ENCODE measurements around the gene SPDYE3. TPM values are rescaled to one million over a fixed set of nuclear protein-coding genes. Genes with fewer than 3 reads are reported as not detected.
"Not testable (repeated sequence)": the region's sequence is repeated elsewhere in the genome, so short reads cannot be mapped to it uniquely, and the experiment has no call there.

Gene SPDYE3
- total RNA-seq, 1 experiment from 2014 or later = not detected

DNA sequence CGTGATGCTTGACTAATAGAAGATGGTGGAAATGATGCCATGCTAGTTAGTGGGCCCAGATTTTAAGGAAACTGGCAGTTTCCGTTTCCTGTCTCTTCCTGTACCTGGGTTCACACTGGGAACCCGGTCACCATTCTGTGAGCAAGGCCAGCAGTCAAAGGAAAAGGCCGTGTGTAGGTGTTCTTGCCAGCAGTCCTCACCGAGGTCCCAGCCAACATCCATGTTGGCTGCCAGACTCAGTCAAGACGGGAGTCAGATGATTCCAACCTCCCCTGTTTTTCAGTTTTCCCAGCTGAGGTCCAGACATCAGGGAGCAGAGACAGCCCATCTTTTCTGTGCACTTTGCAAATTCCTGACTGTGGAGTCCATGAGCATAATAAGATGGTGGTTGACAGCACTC is 35.3 kb downstream of the SPDYE3 start:
- H3K4me3 ChIP-seq (ENCODE audit: low read depth in 2 of 2, low read length in 2 of 2) = no peak overlapping the region
- no peaks in the 10 kb centered on the region for H3K9me3 ChIP-seq (ENCODE audit: control insufficient read depth, insufficient read depth, low read depth, low read length)
- no peaks in the 10 kb centered on the region for H3K27me3 ChIP-seq (ENCODE audit: control insufficient read depth, insufficient read depth, low read length)
- POLR2A ChIA-PET = no interaction called here
- BruUV-seq (replicated peaks) = no TSS peak
- peaks cover 26% of the 10 kb centered on the region for H3K36me3 ChIP-seq (ENCODE audit: control insufficient read depth, insufficient read depth, low read length)
- in situ Hi-C loops (cut with HindIII; ENCODE audit: low pct_unique_long_range_greater_than_20kb, low sequenced_read_pairs) (no loop called here), intact Hi-C loops (cut with micrococcal nuclease; ENCODE audit: unreplicated experiment) (no loop called here)
- no peak overlapping the region for H3K27ac ChIP-seq (ENCODE audit: low read length)
- H3K4me1 ChIP-seq (ENCODE audit: control insufficient read depth, insufficient read depth, low read length) = peaks cover 6% of the 10 kb centered on the region
- ATAC-seq = no peak
- TF ChIP-seq TCF7L2 (IDR thresholded peaks at IDR 0.05; ENCODE audit: low read depth, low read length) (no peak), SIN3A (IDR thresholded peaks at IDR 0.05; ENCODE audit: borderline replicate concordance, insufficient read depth, low read depth, low read length) (no peak), POLR2AphosphoS5 (IDR thresholded peaks at IDR 0.05; ENCODE audit: low read depth, low read length) (no peak)
- TF ChIP-seq, protein P1, sequence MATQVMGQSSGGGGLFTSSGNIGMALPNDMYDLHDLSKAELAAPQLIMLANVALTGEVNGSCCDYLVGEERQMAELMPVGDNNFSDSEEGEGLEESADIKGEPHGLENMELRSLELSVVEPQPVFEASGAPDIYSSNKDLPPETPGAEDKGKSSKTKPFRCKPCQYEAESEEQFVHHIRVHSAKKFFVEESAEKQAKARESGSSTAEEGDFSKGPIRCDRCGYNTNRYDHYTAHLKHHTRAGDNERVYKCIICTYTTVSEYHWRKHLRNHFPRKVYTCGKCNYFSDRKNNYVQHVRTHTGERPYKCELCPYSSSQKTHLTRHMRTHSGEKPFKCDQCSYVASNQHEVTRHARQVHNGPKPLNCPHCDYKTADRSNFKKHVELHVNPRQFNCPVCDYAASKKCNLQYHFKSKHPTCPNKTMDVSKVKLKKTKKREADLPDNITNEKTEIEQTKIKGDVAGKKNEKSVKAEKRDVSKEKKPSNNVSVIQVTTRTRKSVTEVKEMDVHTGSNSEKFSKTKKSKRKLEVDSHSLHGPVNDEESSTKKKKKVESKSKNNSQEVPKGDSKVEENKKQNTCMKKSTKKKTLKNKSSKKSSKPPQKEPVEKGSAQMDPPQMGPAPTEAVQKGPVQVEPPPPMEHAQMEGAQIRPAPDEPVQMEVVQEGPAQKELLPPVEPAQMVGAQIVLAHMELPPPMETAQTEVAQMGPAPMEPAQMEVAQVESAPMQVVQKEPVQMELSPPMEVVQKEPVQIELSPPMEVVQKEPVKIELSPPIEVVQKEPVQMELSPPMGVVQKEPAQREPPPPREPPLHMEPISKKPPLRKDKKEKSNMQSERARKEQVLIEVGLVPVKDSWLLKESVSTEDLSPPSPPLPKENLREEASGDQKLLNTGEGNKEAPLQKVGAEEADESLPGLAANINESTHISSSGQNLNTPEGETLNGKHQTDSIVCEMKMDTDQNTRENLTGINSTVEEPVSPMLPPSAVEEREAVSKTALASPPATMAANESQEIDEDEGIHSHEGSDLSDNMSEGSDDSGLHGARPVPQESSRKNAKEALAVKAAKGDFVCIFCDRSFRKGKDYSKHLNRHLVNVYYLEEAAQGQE (IDR thresholded peaks at IDR 0.05; ENCODE audit: insufficient read depth in 1 of 2, low read depth in 2 of 2, low read length in 1 of 2) = no peak
- TF ChIP-seq, protein P2, sequence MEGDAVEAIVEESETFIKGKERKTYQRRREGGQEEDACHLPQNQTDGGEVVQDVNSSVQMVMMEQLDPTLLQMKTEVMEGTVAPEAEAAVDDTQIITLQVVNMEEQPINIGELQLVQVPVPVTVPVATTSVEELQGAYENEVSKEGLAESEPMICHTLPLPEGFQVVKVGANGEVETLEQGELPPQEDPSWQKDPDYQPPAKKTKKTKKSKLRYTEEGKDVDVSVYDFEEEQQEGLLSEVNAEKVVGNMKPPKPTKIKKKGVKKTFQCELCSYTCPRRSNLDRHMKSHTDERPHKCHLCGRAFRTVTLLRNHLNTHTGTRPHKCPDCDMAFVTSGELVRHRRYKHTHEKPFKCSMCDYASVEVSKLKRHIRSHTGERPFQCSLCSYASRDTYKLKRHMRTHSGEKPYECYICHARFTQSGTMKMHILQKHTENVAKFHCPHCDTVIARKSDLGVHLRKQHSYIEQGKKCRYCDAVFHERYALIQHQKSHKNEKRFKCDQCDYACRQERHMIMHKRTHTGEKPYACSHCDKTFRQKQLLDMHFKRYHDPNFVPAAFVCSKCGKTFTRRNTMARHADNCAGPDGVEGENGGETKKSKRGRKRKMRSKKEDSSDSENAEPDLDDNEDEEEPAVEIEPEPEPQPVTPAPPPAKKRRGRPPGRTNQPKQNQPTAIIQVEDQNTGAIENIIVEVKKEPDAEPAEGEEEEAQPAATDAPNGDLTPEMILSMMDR (IDR thresholded peaks at IDR 0.05) = no peak
- no peak for DNase-seq (ENCODE audit: low read depth, low spot score)
- CTCF ChIA-PET = interaction anchor here (0.5 to 0.6 kb wide), 2 partner anchors 71 to 89 kb away, joined by 3 to 5 read pairs; no protein-coding TSS in a partner anchor

DNA sequence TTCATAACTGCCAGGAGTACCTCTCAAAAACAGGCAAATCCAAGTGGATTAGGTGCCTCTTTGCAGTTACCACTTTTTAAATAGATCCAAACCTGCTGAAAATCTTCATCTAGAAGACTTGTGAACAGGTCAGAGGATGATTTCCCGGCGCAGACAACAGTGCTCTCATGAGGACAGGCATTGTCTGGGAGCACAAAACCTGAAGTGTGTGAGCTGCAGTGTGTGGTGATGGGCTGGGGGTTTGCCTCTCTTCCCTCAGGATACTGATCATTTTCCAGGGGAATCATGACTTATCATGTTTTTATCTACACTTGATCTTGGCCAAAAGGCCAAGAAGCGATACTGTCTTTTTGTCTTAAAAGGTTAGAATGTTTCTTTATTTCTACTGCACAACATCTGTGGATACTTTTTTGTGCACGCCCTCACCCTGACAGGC is 36.6 kb downstream of the SPDYE3 start:
- H3K4me1 ChIP-seq (ENCODE audit: control insufficient read depth, insufficient read depth, low read length); intact Hi-C loops (cut with micrococcal nuclease; ENCODE audit: unreplicated experiment); H3K4me3 ChIP-seq (ENCODE audit: low read depth in 2 of 2, low read length in 2 of 2); POLR2A ChIA-PET; H3K9me3 ChIP-seq (ENCODE audit: control insufficient read depth, insufficient read depth, low read depth, low read length); H3K27me3 ChIP-seq (ENCODE audit: control insufficient read depth, insufficient read depth, low read length); in situ Hi-C loops (cut with HindIII; ENCODE audit: low pct_unique_long_range_greater_than_20kb, low sequenced_read_pairs); H3K27ac ChIP-seq (ENCODE audit: low read length); DNase-seq (ENCODE audit: low read depth, low spot score); BruUV-seq (replicated peaks): not testable (repeated sequence)
- H3K36me3 ChIP-seq (ENCODE audit: control insufficient read depth, insufficient read depth, low read length) = peaks cover 33% of the 10 kb centered on the region
- peak; percentile 45 for ATAC-seq
- CTCF ChIA-PET = interaction anchor here (0.7 kb wide), 1 partner anchor 48 kb away, joined by 5 read pairs; no protein-coding TSS in a partner anchor

DNA sequence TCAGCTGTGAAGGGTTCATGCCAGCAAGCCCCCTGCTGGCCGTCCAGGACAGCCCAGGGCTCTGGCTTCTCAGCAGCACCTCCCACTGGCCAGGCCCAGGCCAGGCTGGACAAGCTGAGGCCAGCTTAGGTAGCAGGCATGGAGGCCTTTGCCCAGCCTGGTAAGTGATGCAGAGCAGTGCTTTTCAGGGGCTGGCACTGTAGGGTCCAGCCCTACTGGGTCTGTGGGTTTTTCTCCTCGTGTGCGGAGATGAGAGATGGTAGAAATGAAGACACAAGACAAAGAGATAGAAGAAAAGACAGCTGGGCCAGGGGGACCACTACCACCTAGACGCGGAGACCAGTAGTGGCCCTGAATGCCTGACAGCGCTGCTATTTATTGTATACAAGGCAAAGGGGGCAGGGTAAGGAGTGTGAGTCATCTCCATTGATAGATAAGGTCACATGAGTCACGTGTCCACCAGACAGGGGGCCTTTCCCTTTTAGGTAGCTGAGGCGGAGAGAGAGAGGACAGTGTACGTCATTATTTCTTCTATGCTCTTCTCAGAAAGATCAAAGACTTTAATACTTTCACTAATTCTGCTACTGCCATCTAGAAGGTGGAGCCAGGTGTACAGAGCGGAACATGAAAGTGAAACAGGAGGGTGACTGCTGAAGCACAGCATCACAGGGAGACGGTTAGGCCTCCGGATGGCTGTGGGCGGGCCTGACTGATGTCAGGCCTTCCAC is 37.2 kb downstream of the SPDYE3 start:
- in situ Hi-C loops (cut with HindIII; ENCODE audit: low pct_unique_long_range_greater_than_20kb, low sequenced_read_pairs); H3K27me3 ChIP-seq (ENCODE audit: control insufficient read depth, insufficient read depth, low read length); POLR2A ChIA-PET; H3K27ac ChIP-seq (ENCODE audit: low read length); H3K4me1 ChIP-seq (ENCODE audit: control insufficient read depth, insufficient read depth, low read length); H3K9me3 ChIP-seq (ENCODE audit: control insufficient read depth, insufficient read depth, low read depth, low read length); intact Hi-C loops (cut with micrococcal nuclease; ENCODE audit: unreplicated experiment); H3K4me3 ChIP-seq (ENCODE audit: low read depth in 2 of 2, low read length in 2 of 2); DNase-seq (ENCODE audit: low read depth, low spot score); BruUV-seq (replicated peaks): not testable (repeated sequence)
- CTCF ChIA-PET = interaction anchor here (0.7 to 1.0 kb wide), 2 partner anchors 49 to 212 kb away, joined by 3 to 5 read pairs; no protein-coding TSS in a partner anchor
- H3K36me3 ChIP-seq (ENCODE audit: control insufficient read depth, insufficient read depth, low read length) = peaks cover 38% of the 10 kb centered on the region
- peak; percentile 98 for ATAC-seq
- TF ChIP-seq, protein P2 (IDR thresholded peaks at IDR 0.05) = peak; percentile 94
- 0 out of 2 replicates have a peak, but pooled peaks have one; percentile 14 for TF ChIP-seq TCF7L2 (IDR thresholded peaks at IDR 0.05; ENCODE audit: low read depth, low read length)

DNA sequence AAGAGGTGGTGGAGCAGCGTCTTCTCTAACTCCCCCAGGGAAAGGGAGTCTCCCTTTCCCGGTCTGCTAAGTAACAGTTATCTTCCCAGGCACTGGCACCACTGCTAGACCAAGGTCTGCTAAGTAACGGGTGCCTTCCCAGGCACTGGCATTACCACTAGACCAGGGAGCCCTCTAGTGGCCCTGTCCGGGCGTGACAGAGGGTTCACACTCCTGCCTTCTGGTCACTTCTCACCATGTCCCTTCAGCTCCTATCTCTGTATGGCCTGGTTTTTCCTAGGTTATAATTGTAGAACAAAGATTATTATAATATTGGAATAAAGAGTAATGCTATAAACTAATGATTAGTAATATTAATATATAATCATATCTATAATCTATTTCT is 37.8 kb downstream of the SPDYE3 start:
- H3K27ac ChIP-seq (ENCODE audit: low read length); DNase-seq (ENCODE audit: low read depth, low spot score); intact Hi-C loops (cut with micrococcal nuclease; ENCODE audit: unreplicated experiment); POLR2A ChIA-PET; H3K9me3 ChIP-seq (ENCODE audit: control insufficient read depth, insufficient read depth, low read depth, low read length); H3K4me1 ChIP-seq (ENCODE audit: control insufficient read depth, insufficient read depth, low read length); in situ Hi-C loops (cut with HindIII; ENCODE audit: low pct_unique_long_range_greater_than_20kb, low sequenced_read_pairs); H3K4me3 ChIP-seq (ENCODE audit: low read depth in 2 of 2, low read length in 2 of 2); BruUV-seq (replicated peaks); H3K27me3 ChIP-seq (ENCODE audit: control insufficient read depth, insufficient read depth, low read length): not testable (repeated sequence)
- CTCF ChIA-PET = interaction anchor here (1.0 kb wide), 1 partner anchor 213 kb away, joined by 3 read pairs; no protein-coding TSS in a partner anchor
- peak; percentile 70 for ATAC-seq
- H3K36me3 ChIP-seq (ENCODE audit: control insufficient read depth, insufficient read depth, low read length) = peaks cover 39% of the 10 kb centered on the region
